ENCODE results near the gene PPP1R15A.

DNA sequence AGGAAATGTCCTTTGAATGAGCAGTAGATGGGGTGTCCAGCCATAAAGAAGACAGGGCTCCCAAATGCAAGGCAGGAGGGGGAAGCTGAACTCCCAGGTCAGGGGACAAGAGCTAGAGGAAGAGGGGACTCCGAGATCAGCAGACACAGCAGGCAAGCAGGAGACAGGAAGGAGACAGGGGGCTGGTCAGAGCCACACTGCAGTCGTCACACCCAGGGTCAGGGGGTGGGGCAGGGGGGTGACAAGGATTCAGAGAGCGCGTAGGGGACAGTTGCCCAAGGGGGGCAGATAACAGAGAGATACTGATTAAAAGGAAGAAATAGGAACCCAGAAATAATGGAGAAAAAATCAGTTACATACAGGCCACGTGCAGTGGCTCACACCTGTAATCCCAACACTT, 39.2 kb upstream of the PPP1R15A start:
- TF ChIP-seq, protein P1, sequence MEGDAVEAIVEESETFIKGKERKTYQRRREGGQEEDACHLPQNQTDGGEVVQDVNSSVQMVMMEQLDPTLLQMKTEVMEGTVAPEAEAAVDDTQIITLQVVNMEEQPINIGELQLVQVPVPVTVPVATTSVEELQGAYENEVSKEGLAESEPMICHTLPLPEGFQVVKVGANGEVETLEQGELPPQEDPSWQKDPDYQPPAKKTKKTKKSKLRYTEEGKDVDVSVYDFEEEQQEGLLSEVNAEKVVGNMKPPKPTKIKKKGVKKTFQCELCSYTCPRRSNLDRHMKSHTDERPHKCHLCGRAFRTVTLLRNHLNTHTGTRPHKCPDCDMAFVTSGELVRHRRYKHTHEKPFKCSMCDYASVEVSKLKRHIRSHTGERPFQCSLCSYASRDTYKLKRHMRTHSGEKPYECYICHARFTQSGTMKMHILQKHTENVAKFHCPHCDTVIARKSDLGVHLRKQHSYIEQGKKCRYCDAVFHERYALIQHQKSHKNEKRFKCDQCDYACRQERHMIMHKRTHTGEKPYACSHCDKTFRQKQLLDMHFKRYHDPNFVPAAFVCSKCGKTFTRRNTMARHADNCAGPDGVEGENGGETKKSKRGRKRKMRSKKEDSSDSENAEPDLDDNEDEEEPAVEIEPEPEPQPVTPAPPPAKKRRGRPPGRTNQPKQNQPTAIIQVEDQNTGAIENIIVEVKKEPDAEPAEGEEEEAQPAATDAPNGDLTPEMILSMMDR (IDR thresholded peaks at IDR 0.05): no peak
- no peak for TF ChIP-seq EZH2phosphoT487 (IDR thresholded peaks at IDR 0.05)
